K562 (cell line): ENCODE data around the gene PRICKLE3. TPM values are rescaled to one million over a fixed set of nuclear protein-coding genes. Genes with fewer than 3 reads are reported as not detected.
A peak's percentile ranks its signal among the peaks of the same experiment; 100 is the strongest.

Experiments
- FOS ChIP-seq: IDR thresholded peaks from 3 replicates; pipeline ENCODE4 v1.6.1; 2011; ENCODE audit not compliant: insufficient read length; ENCODE audit errors: extremely low read depth
- IRF9 ChIP-seq: fragments of 450-650 bp; IDR thresholded peaks from 2 replicates; pipeline ENCODE4 v1.6.1; 2016; ENCODE audit warnings: missing biosample characterization, missing genetic modification characterization
- KDM2B ChIP-seq: fragments of 250-450 bp; sonication (Bioruptor Pico); IDR thresholded peaks from 2 replicates; pipeline ENCODE4 v1.8.0; 2021; ENCODE audit warnings: mild to moderate bottlenecking, moderate library complexity
- MAFK ChIP-seq: IDR thresholded peaks from 2 replicates; pipeline ENCODE4 v1.6.1; 2011; ENCODE audit warnings: low read length, improper control_type of control experiment
- MCM5 ChIP-seq: fragments of 450-650 bp; IDR thresholded peaks from 2 replicates; pipeline ENCODE4 v1.6.1; 2016; ENCODE audit warnings: low read depth
- NCOA1 ChIP-seq: fragments of 450-650 bp; IDR thresholded peaks from 2 replicates; pipeline ENCODE4 v1.6.1; 2016; ENCODE audit warnings: low read depth
- PATZ1 ChIP-seq: fragments of 250-450 bp; sonication (Bioruptor Pico); IDR thresholded peaks from 2 replicates; pipeline ENCODE4 v1.5.0; 2020; ENCODE audit warnings: mild to moderate bottlenecking, borderline replicate concordance
- RNF2 ChIP-seq: sonication (generic); IDR thresholded peaks from 2 replicates; pipeline ENCODE4 v1.6.1; 2016
- TAL1 ChIP-seq: fragments of 450-650 bp; IDR thresholded peaks from 2 replicates; pipeline ENCODE4 v1.6.1; 2016; ENCODE audit warnings: mild to moderate bottlenecking
- XRCC5 ChIP-seq: fragments of 200-400 bp; formaldehyde crosslinking; IDR thresholded peaks from 2 replicates; pipeline ENCODE4 v1.6.1; 2017; ENCODE audit warnings: low read depth, mild to moderate bottlenecking, low read length
- ZNF140 ChIP-seq: fragments of 250-450 bp; sonication (Bioruptor Pico); IDR thresholded peaks from 2 replicates; pipeline ENCODE4 v1.8.0; 2021; ENCODE audit warnings: moderate library complexity, mild to moderate bottlenecking, inconsistent platforms
- ZNF263 ChIP-seq: sonication (generic); formaldehyde crosslinking; IDR thresholded peaks from 2 replicates; pipeline ENCODE4 v1.8.0; 2022; ENCODE audit warnings: mild to moderate bottlenecking, missing genetic modification reagents, borderline replicate concordance
- ZNF518B ChIP-seq: fragments of 250-450 bp; sonication (Bioruptor Pico); IDR thresholded peaks from 2 replicates; pipeline ENCODE4 v1.5.0; 2021; ENCODE audit warnings: mild to moderate bottlenecking, moderate library complexity
- polyA plus RNA-seq, 8 experiments: library from polyadenylated mRNA; depleted of rRNA in 4 of 8; stranded (reverse) in 5 of 8; unstranded in 3 of 8; fragments of >200 nt; fragmentation: Nextera tagmentation in 2 of 8; fragmentation: Illumina TruSeq in 1 of 8; extraction: Ambion mirVana in 2 of 8; extraction: Trizol in 1 of 8; gene quantifications; 2 replicates each; pipeline versions ENCODE4 v1.2.1 to v1.2.3, GENCODE V29; 2011 to 2014; ENCODE audit warnings: inconsistent platforms in 1 of 8, missing spikeins in 1 of 8
- total RNA-seq, 7 experiments: library from RNA; depleted of rRNA in 6 of 7; stranded (reverse); fragments of >200 nt in 6 of 7; fragmentation: Illumina TruSeq in 2 of 7; extraction: Trizol in 2 of 7; gene quantifications; 2 replicates each; pipeline versions ENCODE4 v1.2.1 to v1.2.3, GENCODE V29; 2011 to 2021; ENCODE audit warnings: low replicate concordance in 1 of 7
- TF ChIP-seq, protein P1 (sequence below), 2 experiments: fragments of 450-650 bp in 1 of 2; sonication (generic) in 1 of 2; formaldehyde crosslinking; conservative IDR thresholded peaks; 2 replicates each; pipeline versions ENCODE4 v1.4.0 to v1.8.1; 2020 to 2022; ENCODE audit warnings: mild to moderate bottlenecking in 1 of 2, missing genetic modification reagents in 1 of 2
- TF ChIP-seq, protein P2 (sequence below), 2 experiments: fragments of 450-650 bp in 1 of 2; sonication (generic) in 1 of 2; formaldehyde crosslinking in 1 of 2; IDR thresholded peaks in 1 of 2; conservative IDR thresholded peaks in 1 of 2; 2 replicates each; pipeline versions ENCODE4 v1.6.1 to v1.8.1; 2016 to 2023; ENCODE audit warnings: mild to moderate bottlenecking in 2 of 2, moderate library complexity in 2 of 2, inconsistent platforms in 1 of 2, missing genetic modification reagents in 1 of 2
- TF ChIP-seq, protein P3 (sequence below): fragments of 250-450 bp; sonication (Bioruptor Pico); IDR thresholded peaks from 2 replicates; pipeline ENCODE4 v1.5.1; 2021; ENCODE audit warnings: mild to moderate bottlenecking

PRICKLE3 gene
- total and polyA plus RNA-seq, 9 of the 15 experiments (the other 6 are each of a cell fraction or from before 2014, with no cell fraction given): 1.1 to 44.3 (median 14.0) TPM

DNA sequence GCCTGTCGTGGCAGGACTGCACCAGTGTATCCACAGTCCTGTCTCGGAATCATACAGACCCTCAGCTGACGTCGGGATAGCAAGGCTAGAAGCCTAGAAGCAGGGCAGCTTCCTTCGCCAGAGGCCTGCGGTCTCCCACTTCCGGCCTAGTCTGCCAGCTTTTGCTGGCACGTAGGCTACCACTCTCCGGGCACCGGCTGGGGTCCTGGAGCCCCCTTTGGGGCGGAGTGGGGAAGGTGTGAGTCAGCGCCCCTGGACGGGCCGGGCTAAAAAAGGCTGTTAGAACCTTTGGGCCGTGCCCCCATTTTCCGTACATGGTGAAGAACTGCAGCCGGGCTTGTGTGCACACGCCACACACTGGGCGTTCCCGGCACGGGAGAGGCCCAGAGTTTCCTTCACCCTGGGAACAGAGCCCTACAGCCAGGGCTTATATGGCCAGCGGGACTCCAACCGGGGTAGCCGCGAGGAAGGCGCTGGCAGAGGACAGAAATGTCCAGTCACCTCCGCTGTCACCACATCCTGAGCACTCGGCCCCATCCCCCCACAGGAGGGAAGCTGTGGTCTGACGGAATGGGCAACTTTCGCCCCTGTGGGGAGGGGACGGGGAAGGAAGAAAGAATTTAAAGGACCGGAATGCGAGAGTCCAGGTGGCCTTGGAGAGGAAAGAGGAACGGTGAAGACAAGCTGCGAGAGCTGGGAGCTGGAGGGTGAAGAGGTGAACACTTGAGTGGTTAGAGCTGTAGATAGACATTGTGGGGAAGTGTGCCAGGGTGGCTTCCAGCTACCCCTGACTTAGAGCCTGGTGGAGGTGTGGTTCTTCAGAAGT is 19.0 kb downstream of the PRICKLE3 start (continued):
- TF ChIP-seq PATZ1 (CRISPR knock-in tag) (no peak), TAL1 (no peak), ZNF518B (CRISPR knock-in tag) (no peak), FOS (no peak), MAFK (no peak; the same call in 1 of the 2 replicates), ZNF140 (CRISPR knock-in tag) (no peak), IRF9 (tag) (no peak), ZNF263 (CRISPR knock-in tag) (no peak), KDM2B (no peak), NCOA1 (0 out of 2 replicates have a peak, but pooled peaks have one; percentile 32), RNF2 (peak; percentile 99), XRCC5 (peak; percentile 33; the same call in 1 of the 2 replicates), MCM5 (no peak)
- TF ChIP-seq, protein P1, sequence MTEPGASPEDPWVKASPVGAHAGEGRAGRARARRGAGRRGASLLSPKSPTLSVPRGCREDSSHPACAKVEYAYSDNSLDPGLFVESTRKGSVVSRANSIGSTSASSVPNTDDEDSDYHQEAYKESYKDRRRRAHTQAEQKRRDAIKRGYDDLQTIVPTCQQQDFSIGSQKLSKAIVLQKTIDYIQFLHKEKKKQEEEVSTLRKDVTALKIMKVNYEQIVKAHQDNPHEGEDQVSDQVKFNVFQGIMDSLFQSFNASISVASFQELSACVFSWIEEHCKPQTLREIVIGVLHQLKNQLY (CRISPR knock-in tag; conservative IDR thresholded peaks at IDR 0.05): no peak
- TF ChIP-seq, protein P2, sequence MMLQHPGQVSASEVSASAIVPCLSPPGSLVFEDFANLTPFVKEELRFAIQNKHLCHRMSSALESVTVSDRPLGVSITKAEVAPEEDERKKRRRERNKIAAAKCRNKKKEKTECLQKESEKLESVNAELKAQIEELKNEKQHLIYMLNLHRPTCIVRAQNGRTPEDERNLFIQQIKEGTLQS (IDR thresholded peaks at IDR 0.05): peak; percentile 43; the same call in 1 of the 2 replicates
- TF ChIP-seq, protein P2 (CRISPR knock-in tag; conservative IDR thresholded peaks at IDR 0.05): no peak
- TF ChIP-seq, protein P3, sequence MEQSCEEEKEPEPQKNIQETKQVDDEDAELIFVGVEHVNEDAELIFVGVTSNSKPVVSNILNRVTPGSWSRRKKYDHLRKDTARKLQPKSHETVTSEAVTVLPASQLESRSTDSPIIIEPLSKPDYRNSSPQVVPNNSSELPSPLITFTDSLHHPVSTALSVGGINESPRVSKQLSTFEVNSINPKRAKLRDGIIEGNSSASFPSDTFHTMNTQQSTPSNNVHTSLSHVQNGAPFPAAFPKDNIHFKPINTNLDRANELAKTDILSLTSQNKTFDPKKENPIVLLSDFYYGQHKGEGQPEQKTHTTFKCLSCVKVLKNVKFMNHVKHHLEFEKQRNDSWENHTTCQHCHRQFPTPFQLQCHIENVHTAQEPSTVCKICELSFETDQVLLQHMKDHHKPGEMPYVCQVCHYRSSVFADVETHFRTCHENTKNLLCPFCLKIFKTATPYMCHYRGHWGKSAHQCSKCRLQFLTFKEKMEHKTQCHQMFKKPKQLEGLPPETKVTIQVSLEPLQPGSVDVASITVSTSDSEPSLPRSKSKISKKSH: no peak
